H1 (cell line): ENCODE results near the gene LRTM2. TPM values are rescaled to one million over a fixed set of nuclear protein-coding genes. Genes with fewer than 3 reads are reported as not detected.
A peak's percentile ranks its signal among the peaks of the same experiment; 100 is the strongest.

ENCODE experiments used
- CTCF ChIA-PET: fragments of 300-600 bp; sonication (Branson Sonifier 250); formaldehyde crosslinking; loops from one replicate; lab custom pipeline; 2021; ENCODE audit not compliant: partially characterized antibody; lab: Charles Lee
- POLR2A ChIA-PET: fragments of 300-600 bp; sonication (Branson Sonifier 250); formaldehyde crosslinking; loops from one replicate; lab custom pipeline; 2021; ENCODE audit warnings: inconsistent platforms; ENCODE audit not compliant: partially characterized antibody; lab: Charles Lee
- DNase-seq, 2 experiments: peaks; one replicate each; pipeline versions ENCODE4 v3.0.0 to v3.0.0-alpha.2; 2010 to 2022; ENCODE audit warnings: low spot score in 2 of 2, low read depth in 1 of 2, mixed read lengths in 1 of 2
- FAIRE-seq: peaks from 2 replicates; lab custom pipeline; 2011; peaks lifted over from hg19 to GRCh38; lab: Jason Lieb, UNC
- H2AFZ ChIP-seq: 2 replicates; pipeline ENCODE4 v1.8.1; 2012; ENCODE audit warnings: low read length, inconsistent platforms
- H2AK5ac ChIP-seq: 2 replicates; pipeline ENCODE4 v1.6.1; 2013; ENCODE audit warnings: low read depth, low read length
- H2BK120ac ChIP-seq: replicated peaks from 2 replicates; pipeline ENCODE3; 2013; ENCODE audit warnings: low read depth, low read length, inconsistent platforms
- H2BK12ac ChIP-seq: 2 replicates; pipeline ENCODE4 v1.6.1; 2013; ENCODE audit warnings: low read depth, low read length
- H2BK15ac ChIP-seq: 2 replicates; pipeline ENCODE4 v1.6.1; 2013; ENCODE audit warnings: low read length
- H2BK20ac ChIP-seq: 2 replicates; pipeline ENCODE4 v1.6.1; 2013; ENCODE audit warnings: low read length
- H2BK5ac ChIP-seq: 2 replicates; pipeline ENCODE4 v1.6.1; 2013; ENCODE audit warnings: low read depth, low read length
- H3K14ac ChIP-seq: 2 replicates; pipeline ENCODE4 v1.6.1; 2013; ENCODE audit warnings: inconsistent platforms; ENCODE audit not compliant: insufficient read length
- H3K18ac ChIP-seq: 2 replicates; pipeline ENCODE4 v1.6.1; 2013; ENCODE audit warnings: low read length; ENCODE audit errors: extremely low read depth
- H3K23ac ChIP-seq: 2 replicates; pipeline ENCODE4 v1.6.1; 2013; ENCODE audit warnings: inconsistent platforms; ENCODE audit not compliant: insufficient read length
- H3K23me2 ChIP-seq: 2 replicates; pipeline ENCODE4 v1.6.1; 2013; ENCODE audit warnings: low read depth, low read length
- H3K27ac ChIP-seq: 2 replicates; pipeline ENCODE4 v1.6.1; 2011; ENCODE audit warnings: low read depth, low read length, inconsistent platforms
- H3K27me3 ChIP-seq, 4 experiments: replicated peaks in 1 of 4; 1 replicate in 1 of 4; 2 replicates in 3 of 4; pipeline versions ENCODE4 v1.6.1 to v1.8.1; 2011 to 2013; ENCODE audit warnings: low read length in 3 of 4, mild to moderate bottlenecking in 3 of 4, inconsistent platforms in 2 of 4, mixed read lengths in 2 of 4, moderate library complexity in 1 of 4; ENCODE audit not compliant: control insufficient read depth in 3 of 4, insufficient read depth in 3 of 4; ENCODE audit errors: extremely low read depth in 1 of 4
- H3K36me3 ChIP-seq, 4 experiments: 2 replicates each; pipeline versions ENCODE4 v1.6.1 to v1.8.1; 2011 to 2013; ENCODE audit warnings: mild to moderate bottlenecking in 4 of 4, low read length in 3 of 4, moderate library complexity in 2 of 4, control low read depth in 1 of 4, inconsistent platforms in 1 of 4; ENCODE audit not compliant: insufficient read depth in 4 of 4, control insufficient read depth in 2 of 4
- H3K4ac ChIP-seq: replicated peaks from 2 replicates; pipeline ENCODE3; 2013; ENCODE audit warnings: low read length, low read depth, mixed read lengths, inconsistent platforms; ENCODE audit not compliant: insufficient read length
- H3K4me1 ChIP-seq, 4 experiments: replicated peaks in 1 of 4; 1 replicate in 1 of 4; 2 replicates in 3 of 4; pipeline versions ENCODE4 v1.6.1 to v1.8.1; 2011 to 2013; ENCODE audit warnings: low read length in 3 of 4, inconsistent platforms in 2 of 4, mixed read lengths in 1 of 4; ENCODE audit not compliant: insufficient read depth in 4 of 4, control insufficient read depth in 3 of 4
- H3K4me2 ChIP-seq, 2 experiments: 2 replicates each; pipeline versions ENCODE4 v1.6.1 to v1.8.1; 2011 to 2013; ENCODE audit warnings: low read depth in 2 of 2, low read length in 2 of 2, control low read depth in 1 of 2, inconsistent platforms in 1 of 2, mild to moderate bottlenecking in 1 of 2; ENCODE audit not compliant: insufficient read depth in 1 of 2
- H3K4me3 ChIP-seq, 4 experiments: fragments of 200-600, 300-600 bp in 1 of 4; sonication (generic), shearing (Covaris generic), sonication (Bioruptor Twin) in 1 of 4; 2 replicates each; pipeline versions ENCODE4 v1.5.1 to v1.8.1; 2011 to 2016; ENCODE audit warnings: low read length in 4 of 4, low read depth in 3 of 4, control low read depth in 2 of 4, inconsistent platforms in 2 of 4, mild to moderate bottlenecking in 2 of 4, mixed read lengths in 1 of 4, moderate library complexity in 1 of 4; ENCODE audit not compliant: insufficient read depth in 2 of 4; ENCODE audit errors: extremely low read depth in 1 of 4
- H3K56ac ChIP-seq: replicated peaks from 2 replicates; pipeline ENCODE3; 2013; ENCODE audit warnings: low read depth, mild to moderate bottlenecking, mixed read lengths, low read length, inconsistent platforms; ENCODE audit not compliant: insufficient read length
- H3K79me1 ChIP-seq: 2 replicates; pipeline ENCODE4 v1.6.1; 2013; ENCODE audit warnings: low read depth, low read length, control low read depth
- H3K79me2 ChIP-seq, 2 experiments: 2 replicates each; pipeline versions ENCODE4 v1.6.1 to v1.8.1; 2012 to 2013; ENCODE audit warnings: low read length in 2 of 2, mild to moderate bottlenecking in 2 of 2, inconsistent platforms in 1 of 2; ENCODE audit not compliant: insufficient read depth in 2 of 2, control insufficient read depth in 1 of 2
- H3K9ac ChIP-seq, 4 experiments: replicated peaks in 1 of 4; 1 replicate in 1 of 4; 2 replicates in 3 of 4; pipeline versions ENCODE4 v1.6.1 to v1.8.1; 2011 to 2013; ENCODE audit warnings: low read depth in 3 of 4, low read length in 3 of 4, control low read depth in 2 of 4, mild to moderate bottlenecking in 2 of 4, moderate library complexity in 2 of 4, inconsistent platforms in 1 of 4; ENCODE audit errors: extremely low read depth in 1 of 4
- H3K9me3 ChIP-seq, 2 experiments: 2 replicates each; pipeline versions ENCODE4 v1.6.1 to v1.8.1; 2012 to 2013; ENCODE audit warnings: mild to moderate bottlenecking in 2 of 2, moderate library complexity in 2 of 2, control low read depth in 1 of 2, inconsistent platforms in 1 of 2, low read depth in 1 of 2, low read length in 1 of 2, mixed read lengths in 1 of 2; ENCODE audit not compliant: insufficient read depth in 2 of 2
- H4K20me1 ChIP-seq, 2 experiments: replicated peaks in 1 of 2; 2 replicates each; pipeline versions ENCODE3 to v1.8.1; 2011 to 2013; ENCODE audit warnings: inconsistent platforms in 2 of 2, low read length in 2 of 2, mild to moderate bottlenecking in 1 of 2; ENCODE audit not compliant: insufficient read depth in 2 of 2, control insufficient read depth in 1 of 2
- H4K5ac ChIP-seq: 2 replicates; pipeline ENCODE4 v1.6.1; 2013; ENCODE audit warnings: low read length, low read depth, mixed read lengths, inconsistent platforms; ENCODE audit not compliant: insufficient read length
- H4K8ac ChIP-seq: 2 replicates; pipeline ENCODE4 v1.8.0; 2013; ENCODE audit warnings: mild to moderate bottlenecking, moderate library complexity, low read length, inconsistent platforms; ENCODE audit not compliant: insufficient read depth; ENCODE audit errors: extremely low read depth
- H4K91ac ChIP-seq: replicated peaks from 2 replicates; pipeline ENCODE3; 2013; ENCODE audit warnings: low read length, mixed read lengths, inconsistent platforms; ENCODE audit not compliant: insufficient read length
- ASH2L ChIP-seq: fragments of 200-600, 300-600 bp; sonication (generic); IDR thresholded peaks from one replicate; pipeline ENCODE4 v1.7.1; 2017; ENCODE audit warnings: low read length
- BRCA1 ChIP-seq: IDR thresholded peaks from 2 replicates; pipeline ENCODE4 v1.6.1; 2012; ENCODE audit warnings: low read depth, low read length, improper control_type of control experiment
- CTBP2 ChIP-seq: IDR thresholded peaks from 2 replicates; pipeline ENCODE4 v1.7.0; 2011; ENCODE audit warnings: borderline replicate concordance, mild to moderate bottlenecking, moderate library complexity, mixed read lengths, low read length; ENCODE audit not compliant: insufficient read depth, insufficient read length
- EZH2 ChIP-seq: fragments of 200-600 bp; sonication (generic); IDR thresholded peaks from 2 replicates; pipeline ENCODE4 v1.7.1; 2012; ENCODE audit warnings: low read depth, mild to moderate bottlenecking, moderate library complexity, low read length, inconsistent platforms; ENCODE audit not compliant: severe bottlenecking
- GABPA ChIP-seq: IDR thresholded peaks from 2 replicates; pipeline ENCODE4 v1.6.1; 2011; ENCODE audit warnings: mild to moderate bottlenecking, low read length, moderate library complexity, borderline replicate concordance; ENCODE audit not compliant: insufficient read depth
- HDAC6 ChIP-seq: IDR thresholded peaks from one replicate; pipeline ENCODE4 v1.7.1; 2012; ENCODE audit warnings: low read depth, mild to moderate bottlenecking, inconsistent platforms, low read length, moderate library complexity
- KDM5A ChIP-seq: fragments of 200-600 bp; IDR thresholded peaks from 2 replicates; pipeline ENCODE4 v1.7.1; 2012; ENCODE audit warnings: mild to moderate bottlenecking, low read length, inconsistent platforms, mixed read lengths
- MAFK ChIP-seq: IDR thresholded peaks from 2 replicates; pipeline ENCODE4 v1.6.1; 2012; ENCODE audit warnings: low read depth, mild to moderate bottlenecking, improper control_type of control experiment, low read length
- RNF2 ChIP-seq: fragments of 200-900, 300-1000 bp; sonication (generic); IDR thresholded peaks from 2 replicates; pipeline ENCODE4 v1.7.1; 2016; ENCODE audit warnings: borderline replicate concordance, low read depth, mild to moderate bottlenecking, antibody characterized with exemption, low read length; ENCODE audit not compliant: poor library complexity, severe bottlenecking; ENCODE audit errors: missing control alignments
- RXRA ChIP-seq: IDR thresholded peaks from 2 replicates; pipeline ENCODE4 v1.6.1; 2011; ENCODE audit warnings: low read depth, mild to moderate bottlenecking, low read length, moderate library complexity; ENCODE audit not compliant: insufficient read depth
- SRF ChIP-seq: IDR thresholded peaks from 2 replicates; pipeline ENCODE4 v1.6.1; 2011; ENCODE audit warnings: mild to moderate bottlenecking, low read depth, low read length, moderate library complexity
- TBP ChIP-seq: IDR thresholded peaks from 2 replicates; pipeline ENCODE4 v1.6.1; 2011; ENCODE audit warnings: low read depth, low read length, improper control_type of control experiment
- TCF12 ChIP-seq: IDR thresholded peaks from 2 replicates; pipeline ENCODE4 v1.6.1; 2011; ENCODE audit warnings: low read depth, mild to moderate bottlenecking, low read length
- WGBS, 2 experiments: shearing (Covaris generic) in 1 of 2; methylation state at CpG; one replicate each; pipeline versions ENCODE4 v1.1.6 to v1.1.7; 2013 to 2015; ENCODE audit warnings: low lambda C conversion rate in 2 of 2, mixed read lengths in 2 of 2, inconsistent platforms in 1 of 2, low coverage in 1 of 2, missing lambda C conversion rate in 1 of 2; ENCODE audit not compliant: insufficient replicate concordance in 2 of 2, insufficient coverage in 1 of 2, insufficient read length in 1 of 2; ENCODE audit errors: extremely low coverage in 1 of 2, missing lambda C conversion rate in 1 of 2; 5-methylcytosine and 5-hydroxymethylcytosine counted together
- polyA plus RNA-seq, 7 experiments: library from polyadenylated mRNA; depleted of rRNA in 3 of 7; stranded (reverse) in 5 of 7; unstranded in 2 of 7; fragments of >200 nt in 5 of 7; fragments of 200-250 nt in 2 of 7; gene quantifications; 1 replicate in 5 of 7; 2 replicates in 1 of 7; 4 replicates in 1 of 7; pipeline versions ENCODE4 v1.2.1 to v1.2.3, GENCODE V29; 2011 to 2013; ENCODE audit warnings: missing spikeins in 2 of 7, mixed read lengths in 2 of 7
- total RNA-seq: library from RNA; stranded (reverse); fragmentation: NEBNext Ultra II Directional; extraction: Animal tissue kit (Norgen Biotek cat#: 25700); gene quantifications from 2 replicates; pipeline ENCODE4 v1.2.1, GENCODE V29; 2021

The LRTM2 gene
- total and polyA plus RNA-seq, 2 of the 8 experiments (the other 6 are each of a cell fraction or from before 2014, with no cell fraction given) = 0.06 TPM; not detected in 1

GRCh38 chr12:1830401-1830845 is 10.1 kb downstream of the LRTM2 start:
- Histone ChIP-seq H3K4me3 (peak overlapping the region in 1 of 4 experiments; percentile 49; a peak in 2 of 8 replicates), H3K27ac (no peak overlapping the region), H2BK12ac (no peak overlapping the region), H3K18ac (no peak overlapping the region), H4K20me1 (peaks cover 0 to 4% of the 10 kb centered on the region in 2 experiments), H4K5ac (no peak overlapping the region), H2BK15ac (no peak overlapping the region), H3K79me2 (no peaks in the 10 kb centered on the region), H2AK5ac (no peak overlapping the region), H3K4me2 (peak overlapping the region; percentile 49 to 73; a peak in 3 of 4 replicates), H3K36me3 (no peaks in the 10 kb centered on the region), H3K9me3 (no peaks in the 10 kb centered on the region), H2BK5ac (no peak overlapping the region), H4K8ac (no peak overlapping the region), H3K79me1 (no peaks in the 10 kb centered on the region; the same call in 1 of the 2 replicates), H3K4ac (no peak overlapping the region), H2BK20ac (no peak overlapping the region), H3K9ac (no peak overlapping the region), H3K23me2 (peaks cover 3% of the 10 kb centered on the region; the same call in 1 of the 2 replicates), H3K23ac (no peak overlapping the region), H3K56ac (no peak overlapping the region), H3K4me1 (peaks cover 0 to 8% (median 6%) of the 10 kb centered on the region in 4 experiments; a peak in 5 of 7 replicates), H2AFZ (no peak overlapping the region), H2BK120ac (no peak overlapping the region), H4K91ac (no peak overlapping the region), H3K27me3 (peaks cover 0 to 5% (median 2%) of the 10 kb centered on the region in 4 experiments; a peak in 3 of 7 replicates), H3K14ac (no peak overlapping the region)
- CTCF ChIA-PET = interaction anchor here (0.6 to 3.9 kb wide), 6 partner anchors 9 to 296 kb away, joined by 3 to 20 read pairs (median 3); no protein-coding TSS in a partner anchor
- no peak for FAIRE-seq
- POLR2A ChIA-PET = no interaction called here
- no peak for DNase-seq
- WGBS, 2 experiments = 74% methylated on average over 3 of the region's 3 CpGs; no CpG with 5 or more reads in 1 of the 2 experiments
- TF ChIP-seq RNF2 = no peak
- TF ChIP-seq KDM5A = no peak
- no peak for TF ChIP-seq MAFK
- no peak for TF ChIP-seq ASH2L
- no peak for TF ChIP-seq BRCA1
- TF ChIP-seq GABPA = no peak
- TF ChIP-seq TBP = no peak
- TF ChIP-seq HDAC6 = no peak
- no peak for TF ChIP-seq CTBP2
- TF ChIP-seq SRF = no peak
- TF ChIP-seq EZH2 = no peak
- TF ChIP-seq TCF12 = no peak
- TF ChIP-seq RXRA = no peak
